Fibroblast of the conjunctiva (primary cell): Measurements from ENCODE around the gene ARFGAP2.

ENCODE experiments used
- DNase-seq: peaks from one replicate; pipeline ENCODE4 v3.0.0-alpha.2; 2010; ENCODE audit warnings: low read depth

ARFGAP2 gene

DNA sequence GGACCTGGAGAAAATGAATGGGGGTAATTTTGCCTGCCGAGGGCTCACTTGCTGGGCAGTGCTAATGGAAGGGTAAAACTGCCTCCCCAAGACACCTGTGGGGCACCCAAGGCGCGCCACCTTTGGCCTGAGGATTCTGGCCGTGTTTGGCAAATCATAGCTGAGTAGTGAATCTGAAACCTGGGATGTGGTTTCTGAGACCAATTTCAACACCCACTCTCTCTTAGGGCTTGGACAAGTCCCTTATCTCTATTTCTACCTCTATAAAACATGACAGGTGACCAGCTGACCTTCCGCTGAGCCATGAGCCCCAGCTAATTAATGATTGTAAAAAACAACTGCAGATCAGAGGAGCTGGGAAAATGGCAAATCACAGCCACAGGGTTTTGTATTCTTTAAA is 11.0 kb upstream of the ARFGAP2 start:
- no peak for DNase-seq

DNA sequence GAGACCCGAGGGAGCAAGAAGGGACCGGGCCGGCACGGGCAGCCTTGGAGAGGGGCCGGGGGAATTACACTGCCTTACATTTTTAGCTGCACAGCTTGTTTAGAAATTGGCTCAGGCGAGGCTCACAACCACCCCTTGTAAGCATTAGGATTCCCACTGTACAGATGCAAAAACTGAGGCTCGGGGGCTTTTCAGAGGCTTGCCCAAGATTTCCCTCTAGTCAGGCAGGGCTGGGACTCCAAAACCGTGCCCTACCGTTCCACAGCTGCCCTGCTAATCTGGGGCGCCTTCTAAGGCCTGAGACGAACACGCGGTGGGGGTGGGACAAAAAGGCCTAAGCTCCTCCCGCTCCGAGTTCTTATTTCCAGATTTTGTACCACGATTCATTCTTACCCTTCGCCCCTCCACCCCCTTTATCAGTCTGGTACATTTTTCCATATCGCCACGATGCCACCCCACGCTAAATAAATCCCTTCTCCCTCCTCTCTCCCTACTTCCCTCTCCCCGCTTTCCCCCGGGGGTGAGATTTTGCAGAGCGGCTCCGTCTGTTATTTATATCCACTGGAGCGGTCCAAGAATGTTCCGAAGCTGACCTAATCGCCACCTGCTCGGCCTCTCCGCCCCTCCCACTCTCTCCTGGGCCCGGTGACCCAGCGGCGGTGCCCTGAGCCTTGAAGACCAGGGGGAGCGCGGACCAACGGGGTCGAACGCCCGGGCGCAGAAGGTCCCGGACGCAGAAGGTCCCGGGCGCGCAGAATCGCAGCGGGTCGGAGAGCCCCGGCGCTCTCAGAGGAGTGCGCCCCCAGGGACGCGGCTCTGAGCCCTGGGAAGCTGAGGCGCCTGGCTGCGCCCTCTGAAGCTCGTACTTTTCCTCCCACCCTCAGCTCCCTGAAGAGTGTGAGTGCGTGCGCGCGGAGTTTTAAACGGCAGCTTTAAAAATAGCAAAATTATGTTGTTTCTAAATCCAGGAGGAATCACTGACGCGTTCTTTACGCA is 10.3 kb upstream of the ARFGAP2 start:
- no peak for DNase-seq

DNA sequence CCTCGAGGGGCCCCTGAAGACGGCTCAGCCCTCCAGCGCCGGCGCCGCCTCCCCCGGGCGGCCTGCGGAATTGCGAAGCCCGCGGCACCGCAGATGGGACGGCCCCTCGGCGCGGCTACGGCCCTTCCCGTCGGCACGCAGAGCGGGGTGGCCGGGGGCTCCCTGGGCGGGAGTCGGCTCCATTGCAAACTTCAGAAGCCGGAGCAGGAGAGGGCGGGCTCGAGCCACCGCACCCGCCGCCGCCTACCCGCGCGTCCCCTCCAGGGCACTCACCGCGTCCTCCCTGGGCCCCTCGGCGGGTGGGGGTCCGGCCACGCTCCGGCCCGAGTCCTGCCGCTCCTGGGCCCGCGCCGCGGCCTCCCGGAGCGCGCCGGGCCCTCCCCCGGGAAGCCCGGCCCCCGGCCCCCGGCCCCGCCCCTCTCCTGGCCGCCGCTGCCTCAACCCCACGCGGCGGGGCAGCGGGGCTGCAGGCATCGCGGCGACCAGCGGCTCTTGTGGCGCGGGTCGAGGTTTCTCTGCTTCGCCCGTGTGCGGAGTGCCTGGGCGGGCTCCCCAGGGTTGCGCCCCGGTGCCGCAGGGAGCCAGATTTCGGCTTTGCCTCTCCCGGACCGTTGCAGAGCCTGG is 9.5 kb upstream of the ARFGAP2 start, which contains the start of gene PACSIN3:
TSS of gene PACSIN3 (minus strand) at position 359 of the 624 bp plus-strand sequence. CDS start 3,707 bp downstream, outside the sequence.
- DNase-seq, result no peak

DNA sequence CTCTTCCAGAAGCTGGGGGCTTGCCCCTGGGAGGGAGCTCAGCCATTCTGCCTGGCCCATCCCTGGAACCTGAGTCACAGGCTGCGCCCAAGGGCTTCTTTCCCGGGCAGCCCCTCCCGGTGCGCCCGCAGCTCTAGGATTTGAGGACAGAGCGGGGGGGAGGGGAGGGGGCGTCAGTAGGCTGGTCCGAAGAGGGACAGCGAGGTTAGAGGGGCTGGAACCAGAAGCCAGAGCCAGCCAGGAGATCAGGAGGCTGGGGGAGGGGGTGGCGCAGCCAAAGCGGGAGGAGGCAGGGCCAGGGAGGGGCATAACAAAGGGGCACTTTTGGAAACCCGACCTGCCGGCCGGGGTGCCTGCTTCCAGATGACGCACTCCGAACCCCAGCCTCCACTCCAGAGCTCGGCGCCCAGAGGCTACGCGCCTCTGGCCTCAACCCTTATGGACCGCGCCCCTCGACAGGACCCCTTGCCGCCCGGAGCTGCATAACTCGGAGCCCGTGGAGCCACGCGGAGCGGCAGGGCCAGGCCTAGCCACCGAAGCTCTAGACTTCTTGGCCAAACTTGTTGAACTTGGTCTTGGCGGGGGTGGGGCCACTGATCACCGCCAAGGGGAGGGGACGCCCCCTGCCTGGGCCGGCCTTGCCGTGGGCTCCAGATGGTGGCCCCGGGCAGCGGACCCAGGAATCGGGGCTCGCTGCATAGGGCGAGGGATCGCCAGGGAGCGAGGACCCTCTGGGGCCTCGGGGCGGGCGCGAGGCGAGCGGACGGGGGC is 8.8 kb upstream of the ARFGAP2 start:
- DNase-seq, result no peak

DNA sequence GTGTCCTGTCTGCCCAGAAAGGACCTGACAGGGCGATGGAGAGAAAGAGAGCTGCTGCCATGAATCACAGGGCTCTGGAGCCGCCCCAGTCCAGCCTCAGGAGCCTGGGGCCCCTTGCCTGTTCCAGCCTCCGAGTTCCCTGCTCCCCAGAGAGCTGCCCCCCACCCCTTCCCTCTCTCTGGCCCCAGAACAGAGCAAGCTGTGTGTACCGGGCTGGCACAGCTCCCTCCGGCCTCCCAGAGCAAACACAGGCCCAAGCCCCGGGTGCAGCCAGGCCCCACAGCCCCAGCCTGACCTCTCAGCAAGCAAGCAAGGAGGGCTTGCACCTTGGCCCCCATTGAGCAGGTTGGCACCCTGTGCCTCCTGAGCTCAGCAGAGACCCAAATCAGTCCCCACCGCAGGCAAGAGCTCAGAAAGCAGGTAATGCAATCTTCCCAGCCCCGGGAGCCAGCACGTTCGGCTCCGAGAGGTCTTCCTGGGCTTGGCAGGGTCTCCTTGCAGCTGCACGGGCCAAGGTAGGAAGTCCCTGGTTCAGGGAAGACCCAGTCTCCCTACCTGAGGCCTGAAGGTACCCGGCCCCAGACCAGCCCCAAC is 8.1 kb upstream of the ARFGAP2 start:
- DNase-seq, result no peak

DNA sequence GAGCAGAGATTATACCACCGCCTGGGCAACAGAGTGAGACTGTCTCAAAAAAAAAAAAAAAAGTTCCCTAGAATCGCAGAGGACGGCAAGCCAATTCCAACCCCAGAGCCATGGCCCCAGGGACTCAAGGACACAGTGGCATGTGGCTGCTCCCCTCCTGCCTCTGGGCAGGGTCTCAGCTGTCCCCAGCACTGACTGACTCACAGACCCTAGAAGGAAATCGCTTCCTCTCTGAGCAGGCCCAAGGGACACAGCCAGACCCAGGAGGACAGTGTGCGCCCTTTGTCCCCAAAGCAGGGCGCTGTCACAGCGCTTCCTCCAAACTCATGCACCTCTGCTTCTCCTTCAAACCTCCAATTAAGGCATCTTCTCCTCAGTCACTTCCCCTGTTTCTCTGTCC is 7.3 kb upstream of the ARFGAP2 start:
- no peak for DNase-seq

DNA sequence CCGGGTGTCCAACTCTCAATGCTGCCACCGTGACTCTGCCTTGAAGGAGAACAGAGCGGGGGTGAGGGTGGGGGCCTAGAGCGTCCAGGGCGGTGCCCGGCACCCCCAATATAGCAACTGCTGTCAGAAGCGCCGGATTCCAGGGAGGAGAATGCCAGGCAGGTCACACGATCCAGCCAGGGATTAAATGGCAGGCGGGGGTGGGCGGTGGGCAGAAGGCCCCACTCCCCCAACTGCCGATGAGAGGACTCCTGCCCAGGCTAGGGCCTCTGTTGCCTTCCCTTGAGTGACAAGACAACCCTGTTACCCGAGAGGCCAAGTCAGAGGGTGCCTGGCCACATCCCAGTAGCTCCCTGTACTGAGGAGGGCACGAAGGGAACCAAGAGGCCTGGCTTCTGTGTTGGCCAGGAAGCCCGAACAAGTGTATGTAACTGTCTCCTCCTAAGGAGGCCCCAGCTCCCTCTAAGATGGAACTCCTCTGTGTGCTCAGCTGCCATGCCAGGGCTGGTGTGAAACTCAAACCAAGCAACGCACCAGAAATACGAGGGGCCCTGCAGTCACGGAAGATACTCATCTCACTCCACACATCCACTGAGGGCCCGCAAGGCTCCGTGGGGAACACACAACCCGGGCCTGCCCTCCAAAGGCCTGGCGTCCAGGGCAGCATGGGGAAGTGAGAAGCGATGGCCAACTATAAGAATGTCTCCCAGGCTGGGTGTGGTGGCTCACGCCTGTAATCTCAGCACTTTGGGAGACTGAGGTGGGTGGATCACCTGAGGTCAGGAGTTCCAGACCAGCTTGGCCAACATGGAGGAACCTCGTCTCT is 6.6 kb upstream of the ARFGAP2 start:
- no peak for DNase-seq

DNA sequence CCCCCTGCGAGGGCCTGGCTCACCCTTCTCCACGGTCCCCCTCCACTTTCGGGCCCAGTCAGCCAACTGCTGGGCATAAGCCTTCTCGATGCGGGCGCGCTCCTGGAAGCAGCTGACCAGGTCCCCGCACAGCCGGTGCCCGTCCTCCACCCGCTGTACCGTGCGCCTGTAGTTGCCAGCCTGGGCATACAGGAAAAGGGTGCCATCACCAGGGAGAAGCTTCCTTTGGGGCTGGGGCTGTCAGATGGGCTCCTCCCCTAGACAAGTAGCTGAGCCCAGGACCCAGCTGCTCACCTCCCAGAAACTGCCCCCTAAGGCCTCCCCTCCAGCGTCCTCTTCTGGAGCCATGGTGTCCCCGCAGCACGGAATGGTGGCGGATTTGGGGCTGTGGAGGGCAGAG is 5.7 kb upstream of the ARFGAP2 start:
- no peak for DNase-seq

DNA sequence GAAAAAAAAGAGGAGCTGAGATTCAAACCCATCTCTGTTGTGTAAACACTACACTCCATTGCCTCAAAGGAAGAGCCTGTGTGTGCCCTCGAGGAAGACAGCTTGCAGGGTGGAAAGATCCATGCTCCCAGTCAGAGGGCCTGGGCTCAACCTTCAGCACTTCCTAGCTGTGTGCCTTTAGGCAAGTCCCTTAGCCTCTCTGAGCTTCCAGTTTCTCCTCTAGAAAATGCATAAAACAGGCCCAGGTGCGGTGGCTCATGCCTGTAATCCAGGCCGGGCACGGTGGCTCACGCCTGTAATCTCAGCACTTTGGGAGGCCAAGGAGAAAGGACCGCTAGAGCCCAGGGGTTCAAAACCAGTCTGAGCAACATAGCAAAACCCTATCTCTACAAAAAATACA is 4.6 kb upstream of the ARFGAP2 start:
- DNase-seq, result no peak

DNA sequence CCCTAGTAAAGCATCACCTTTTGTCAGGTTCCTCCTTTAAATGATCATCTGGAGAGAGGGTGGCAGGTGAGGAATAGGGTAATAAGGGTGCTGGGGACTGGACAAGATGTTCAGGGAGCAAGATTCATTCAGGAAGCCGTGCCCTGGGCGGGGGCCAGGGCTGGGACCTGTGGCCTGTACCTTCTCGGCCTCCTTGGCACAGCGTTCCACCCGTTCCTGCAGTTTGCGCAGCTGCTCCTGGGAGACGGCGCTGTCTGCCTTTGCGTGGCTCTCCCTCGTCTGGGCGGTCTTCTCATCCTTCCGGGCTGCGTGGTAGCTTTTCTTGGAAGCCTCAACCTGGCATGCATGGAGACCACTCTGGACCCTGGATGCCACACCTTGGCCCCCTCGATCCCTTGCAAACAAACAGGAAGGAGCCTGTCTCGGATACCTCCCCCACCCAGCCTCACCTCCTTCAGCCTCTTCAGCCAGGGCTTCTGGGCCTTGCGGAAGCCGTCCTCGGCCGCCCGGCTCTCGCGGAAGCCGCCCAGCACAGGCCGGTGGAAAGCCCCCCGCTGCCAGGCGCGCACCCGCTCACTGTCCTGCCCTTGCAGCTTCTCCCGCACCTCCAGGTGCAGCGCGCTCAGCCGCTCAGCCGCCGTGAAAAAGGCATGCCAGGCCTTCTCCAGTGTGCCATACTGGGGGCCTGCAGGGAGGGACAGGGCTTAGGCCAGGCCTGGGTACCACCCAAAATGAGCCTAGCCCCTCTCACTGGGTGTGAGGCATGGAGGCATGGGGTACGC is 3.5 kb upstream of the ARFGAP2 start:
- DNase-seq, result no peak

DNA sequence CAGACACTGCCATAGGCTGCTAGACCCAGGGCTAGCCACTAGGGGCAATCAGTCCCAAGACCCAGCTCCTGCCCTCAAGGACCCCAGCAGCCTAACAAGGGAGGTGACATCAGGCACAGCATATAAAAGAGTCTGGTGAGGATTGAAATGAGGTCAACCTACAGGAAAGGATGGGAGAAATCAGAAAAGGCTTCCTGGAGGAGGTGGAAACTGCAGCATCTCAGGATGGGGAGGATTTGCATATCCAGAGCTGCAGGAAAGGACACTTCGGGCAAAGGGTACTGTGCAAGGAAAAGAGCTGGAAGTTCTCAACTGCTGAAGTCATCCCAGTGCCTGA is 2.9 kb upstream of the ARFGAP2 start:
- DNase-seq, result no peak

DNA sequence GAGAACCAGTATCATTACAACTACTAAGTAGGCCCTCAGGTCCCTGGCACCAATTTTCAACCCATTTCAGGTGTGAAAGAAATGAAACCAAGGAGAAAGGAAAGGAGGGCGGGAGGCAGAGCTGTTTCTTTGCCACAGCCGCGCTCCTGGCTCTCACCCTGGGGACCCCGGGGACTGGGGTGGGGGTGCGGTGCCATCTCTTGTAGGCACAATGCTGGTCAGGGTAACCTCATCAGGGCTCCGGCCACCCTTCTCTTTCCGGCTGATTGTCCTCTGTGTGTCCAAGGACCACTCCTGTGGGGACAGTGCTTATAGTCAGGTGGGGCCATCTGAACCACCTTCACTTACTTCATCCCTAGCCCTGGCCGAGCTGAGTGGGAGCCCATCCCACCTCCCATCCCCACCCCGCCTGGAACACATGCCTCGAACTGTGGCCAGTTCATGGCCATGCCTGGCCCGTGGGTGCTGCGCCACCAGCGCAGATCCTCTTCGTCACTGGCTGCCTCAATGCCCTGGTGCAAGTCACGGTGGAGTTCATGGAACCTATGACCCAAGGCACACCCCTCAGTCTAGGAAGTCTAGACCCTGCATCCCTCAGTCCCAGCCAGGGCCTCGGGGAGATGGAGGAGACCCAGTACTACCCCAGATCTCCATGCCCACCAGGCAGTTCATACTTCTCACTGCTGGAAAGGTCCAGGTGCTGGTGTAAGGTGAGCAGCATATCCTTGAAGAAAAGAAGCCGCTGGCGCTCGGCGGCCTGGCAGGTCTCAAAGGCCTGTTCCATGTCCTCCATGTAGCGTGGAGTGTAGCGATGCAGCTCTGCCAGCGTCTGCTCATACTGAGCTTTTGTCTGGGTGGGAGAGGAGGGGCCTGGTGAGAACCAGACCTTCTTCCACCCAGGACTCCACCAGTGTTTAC is 2.3 kb upstream of the ARFGAP2 start:
- DNase-seq, result no peak

DNA sequence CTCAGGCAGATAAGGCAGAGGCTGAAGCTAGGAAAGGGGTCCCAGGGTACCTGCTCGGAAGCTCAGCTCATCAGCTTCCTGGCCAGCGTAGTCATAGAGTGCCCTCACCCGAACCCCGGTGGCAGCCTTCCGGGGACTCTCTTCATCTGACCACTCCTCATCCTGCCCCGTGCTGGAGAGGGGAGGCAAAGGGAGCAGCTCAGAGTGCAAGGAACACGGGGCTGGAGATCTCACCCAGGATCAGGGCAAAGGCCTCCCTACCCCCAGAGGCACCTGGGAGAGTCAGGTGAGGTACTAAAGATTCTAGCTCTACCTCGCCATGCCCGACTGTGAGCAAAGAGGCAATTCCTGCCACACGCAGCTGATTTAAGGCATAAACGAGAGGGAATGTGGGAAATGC is 1.6 kb upstream of the ARFGAP2 start:
- no peak for DNase-seq

DNA sequence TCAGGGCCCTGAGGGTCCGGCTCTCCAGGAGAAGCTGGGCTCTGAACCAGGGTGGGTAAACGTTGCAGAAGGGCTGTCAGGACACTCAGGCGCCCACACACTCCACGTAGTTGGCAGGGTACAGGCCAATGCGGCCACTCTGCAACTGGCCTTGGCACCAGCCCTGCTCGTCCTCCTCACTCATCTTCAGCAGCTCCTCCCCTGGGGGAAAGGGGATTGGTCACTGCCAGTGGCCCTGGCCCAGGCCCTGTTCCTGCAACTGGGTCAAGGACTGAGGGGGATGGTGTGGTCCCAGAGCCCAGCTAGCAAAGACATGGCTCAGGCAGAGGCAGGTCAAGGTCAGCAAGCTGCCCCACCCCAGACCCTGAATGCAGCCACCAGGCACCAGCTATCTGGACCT is 1.2 kb upstream of the ARFGAP2 start:
- no peak for DNase-seq

DNA sequence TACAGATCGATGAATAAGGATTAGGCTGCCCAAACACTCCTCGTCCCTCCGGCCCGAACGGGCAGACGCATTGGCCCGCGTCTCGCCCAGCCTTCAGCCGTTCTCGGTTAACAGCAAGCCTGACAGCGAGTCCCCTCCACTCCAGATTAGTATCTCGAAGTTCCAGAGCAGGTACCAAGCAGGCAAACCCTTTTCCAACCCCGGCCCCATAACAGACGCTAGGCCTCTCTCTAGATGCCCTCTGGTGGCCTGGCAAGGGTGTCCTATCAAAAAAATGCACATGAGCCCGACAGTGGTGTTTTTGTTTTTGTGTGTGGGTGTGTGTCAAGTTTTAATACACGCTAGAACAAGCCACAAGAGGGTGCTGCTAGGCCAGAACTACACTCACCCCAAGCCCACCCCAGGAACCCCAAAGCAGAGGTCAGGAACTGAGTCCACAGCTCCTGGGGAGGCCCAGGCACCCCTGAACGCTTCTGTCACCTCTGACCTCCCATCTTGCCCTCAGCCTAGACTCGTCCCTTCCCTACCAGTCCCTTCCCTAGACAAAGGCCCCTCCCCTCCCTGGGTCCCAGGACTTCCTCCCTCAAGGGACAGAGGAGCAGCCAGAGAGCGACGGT is 658 bp upstream of the ARFGAP2 start:
- peak; percentile 72 for DNase-seq

DNA sequence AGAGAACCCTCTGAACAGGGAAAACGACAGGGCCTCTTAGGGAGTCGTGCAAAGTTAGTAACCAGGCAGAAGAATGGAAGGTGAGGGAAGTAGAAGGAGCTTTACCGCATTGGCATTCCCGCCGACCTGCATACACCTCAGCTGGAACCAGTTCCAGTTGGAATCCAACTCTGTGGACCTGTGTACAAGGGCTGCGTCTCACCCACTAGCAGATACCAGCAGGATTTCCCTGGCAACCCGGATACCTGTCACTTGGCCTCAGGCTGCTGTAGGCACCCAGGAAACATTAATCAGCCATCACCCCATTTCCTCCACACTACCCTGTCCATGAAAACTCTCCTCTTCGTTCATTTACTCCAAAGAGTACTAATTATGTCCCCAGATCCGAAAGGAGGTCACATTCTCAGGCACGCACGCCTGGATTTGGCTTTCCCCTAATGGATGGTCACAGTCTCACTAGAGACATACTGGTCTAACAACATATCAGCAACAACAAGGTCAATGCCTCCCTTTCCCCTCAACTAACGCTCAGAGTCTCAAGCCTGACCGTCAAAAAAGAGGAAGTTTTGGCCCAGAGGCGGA is 842 bp downstream of the ARFGAP2 start:
- no peak for DNase-seq

DNA sequence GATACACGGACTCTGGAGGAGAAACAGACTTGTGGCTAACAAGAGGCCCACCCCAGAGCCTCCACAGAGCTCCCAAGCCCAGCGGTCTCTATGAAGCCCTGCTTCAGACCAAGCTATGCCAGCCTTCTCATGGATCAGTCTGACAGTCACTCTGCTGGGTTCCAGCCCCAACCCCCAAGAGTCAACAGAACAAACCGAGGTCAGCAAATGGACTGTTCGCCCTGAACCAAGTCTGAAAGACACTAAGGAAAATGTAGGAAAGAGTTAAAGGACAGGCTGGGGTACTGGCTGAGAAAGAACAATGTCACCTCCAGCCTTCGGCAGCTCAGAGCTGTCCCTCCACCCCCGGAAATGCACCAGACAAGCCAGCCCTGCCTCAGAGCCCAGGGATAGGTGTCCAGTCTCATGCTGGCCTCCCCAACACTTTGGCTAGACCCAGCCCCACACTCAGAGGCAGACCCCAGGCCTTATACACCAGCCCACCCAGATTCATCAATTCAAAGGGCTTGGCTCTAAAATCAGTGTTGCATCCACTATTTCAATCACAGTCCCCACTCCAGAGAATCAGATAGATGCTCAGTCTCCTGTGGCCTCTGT is 3.8 kb downstream of the ARFGAP2 start:
- DNase-seq, result no peak

DNA sequence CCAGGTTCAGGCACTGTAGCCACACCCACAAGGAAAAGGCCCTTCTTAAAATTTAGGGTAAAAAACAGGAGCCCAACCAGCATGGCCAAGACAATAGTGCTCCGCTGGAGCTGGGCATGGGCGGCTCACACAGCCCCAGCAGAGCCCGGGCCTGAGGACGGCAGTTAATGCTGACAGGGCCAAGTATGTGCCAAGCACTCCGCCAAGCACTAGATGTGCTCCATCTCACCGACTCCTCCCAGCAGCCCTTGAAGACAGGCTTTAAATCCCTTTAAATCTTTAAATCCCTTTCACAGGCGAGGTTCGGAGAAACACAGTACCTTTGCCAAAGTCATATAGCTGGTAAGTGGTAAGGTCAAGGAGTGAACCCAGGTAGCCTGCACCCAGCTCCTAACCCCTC is 4.8 kb downstream of the ARFGAP2 start:
- no peak for DNase-seq
